AG20443 (cell line): ENCODE data around the gene WDR13.
"Not testable (repeated sequence)": the region's sequence is repeated elsewhere in the genome, so short reads cannot be mapped to it uniquely, and the experiment has no call there.

Experiments
- DNase-seq: peaks from one replicate; pipeline ENCODE4 v3.0.0; 2012; ENCODE audit warnings: low spot score, mixed read lengths

Gene WDR13

DNA sequence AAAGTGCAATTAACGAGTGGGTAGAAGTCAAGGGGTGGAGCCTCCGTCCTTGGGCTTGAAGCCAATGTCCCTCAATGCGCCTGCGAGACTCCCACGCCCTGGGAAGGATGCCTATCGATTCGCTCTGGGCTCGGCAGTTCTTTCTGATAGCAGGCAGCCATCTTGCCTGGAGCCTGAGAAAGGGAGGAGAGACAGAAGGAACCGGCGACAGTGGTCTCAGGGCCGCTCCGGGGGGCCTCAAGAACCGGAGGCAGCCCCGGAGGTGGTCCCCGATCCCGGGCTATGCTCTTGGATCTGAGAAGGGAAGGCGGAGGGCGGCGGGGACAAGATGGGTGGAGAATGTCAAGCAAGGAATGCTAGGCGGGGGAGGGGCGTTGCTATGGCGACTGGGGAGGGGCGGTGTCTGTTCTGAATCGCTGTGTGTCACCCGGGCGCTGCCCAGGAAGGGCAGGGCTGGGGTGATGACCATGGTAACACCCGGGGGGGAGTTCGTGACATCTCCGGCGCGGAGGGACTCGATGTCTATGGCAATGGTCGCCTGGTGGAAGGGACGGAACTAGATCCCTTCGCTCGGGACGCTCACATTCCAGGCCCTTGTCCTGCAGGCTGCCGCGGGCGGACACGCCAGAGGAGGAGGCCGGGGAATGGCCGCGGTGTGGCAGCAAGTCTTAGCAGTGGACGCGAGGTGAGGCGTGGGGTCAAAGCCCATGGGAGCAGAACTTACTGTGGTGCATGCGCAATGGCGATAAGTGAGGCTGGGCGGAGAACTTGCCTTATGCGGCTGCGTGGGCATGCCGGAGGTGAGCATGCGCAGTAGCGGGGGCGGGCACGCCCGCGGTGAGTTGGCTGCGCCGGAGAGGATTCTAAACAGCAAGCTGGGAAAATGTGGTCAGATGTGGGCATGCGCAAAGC lies at the start of gene WDR13:
WDR13 (plus strand) TSS at position 140 of the 912 bp plus-strand sequence; CDS start at position 645, 505 bp downstream.
- DNase-seq = peak; percentile 95

DNA sequence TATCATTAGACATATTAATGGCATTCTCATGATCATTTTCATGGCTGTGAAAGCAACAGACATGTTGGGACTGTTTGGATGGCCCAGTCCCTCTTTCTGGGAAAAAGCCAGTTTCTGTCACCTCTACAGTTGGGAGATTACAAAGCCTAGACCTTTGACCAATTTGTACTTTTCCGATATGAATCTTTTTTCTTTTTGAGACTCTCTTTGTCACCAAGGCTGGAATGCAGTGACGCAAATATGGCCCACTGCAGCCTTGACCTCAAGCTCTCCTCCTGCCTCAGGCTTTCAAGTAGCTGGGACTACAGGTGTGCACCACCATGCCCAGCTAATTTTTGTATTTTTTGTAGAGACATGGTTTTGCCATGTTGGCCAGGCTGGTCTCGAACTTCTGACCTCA lies 48.4 kb upstream of the WDR13 start:
- no peak for DNase-seq

DNA sequence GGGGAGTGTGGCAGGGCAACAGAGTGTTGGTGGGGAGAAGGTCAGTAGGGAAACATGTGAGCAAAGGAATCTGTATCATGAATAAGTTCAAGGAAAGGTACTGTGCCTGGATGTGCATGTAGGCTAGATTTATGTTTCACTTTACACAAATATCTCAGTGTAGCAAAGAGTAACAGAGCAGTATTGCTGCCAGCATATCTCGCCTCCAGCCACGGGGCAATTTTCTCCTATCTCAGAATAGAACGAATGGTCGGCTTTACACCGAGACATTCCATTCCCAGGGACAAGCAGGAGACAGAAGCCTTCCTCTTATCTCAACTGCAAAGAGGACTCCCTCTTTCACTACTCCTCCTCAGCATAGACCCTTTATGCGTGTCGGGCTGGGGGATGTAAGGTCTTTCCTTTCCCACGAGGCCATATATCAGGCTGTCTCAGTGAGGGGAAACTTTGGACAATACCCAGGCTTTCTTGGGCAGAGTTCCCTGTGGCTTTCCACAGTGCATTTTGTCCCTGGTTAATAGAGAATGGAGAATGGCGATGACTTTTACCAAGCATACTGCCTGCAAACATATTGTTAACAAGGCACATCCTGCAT lies 41.5 kb upstream of the WDR13 start:
- not testable (repeated sequence) for DNase-seq

- peak; percentile 68 for DNase-seq
Measured at GRCh38 chrX:48558271-48558670, 39.0 kb upstream of the WDR13 start.

GRCh38 chrX:48559636-48560035 lies 37.7 kb upstream of the WDR13 start:
- DNase-seq = no peak

DNA sequence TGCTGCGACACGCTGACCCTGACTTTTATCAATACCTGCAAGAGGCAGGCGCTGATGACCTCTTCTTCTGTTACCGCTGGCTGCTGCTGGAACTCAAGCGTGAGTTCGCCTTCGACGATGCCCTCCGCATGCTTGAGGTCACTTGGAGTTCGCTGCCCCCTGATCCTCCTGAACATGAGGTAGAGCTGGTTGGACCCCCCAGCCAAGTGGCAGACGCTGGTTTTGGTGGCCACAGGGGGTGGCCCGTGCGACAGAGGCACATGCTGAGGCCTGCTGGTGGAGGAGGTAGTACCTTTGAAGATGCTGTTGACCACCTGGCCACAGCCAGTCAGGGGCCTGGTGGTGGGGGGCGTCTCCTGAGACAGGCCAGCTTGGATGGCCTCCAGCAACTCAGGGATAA lies 37.2 kb upstream of the WDR13 start:
- DNase-seq = no peak

GRCh38 chrX:48560681-48561080 lies 36.6 kb upstream of the WDR13 start:
- no peak for DNase-seq

DNA sequence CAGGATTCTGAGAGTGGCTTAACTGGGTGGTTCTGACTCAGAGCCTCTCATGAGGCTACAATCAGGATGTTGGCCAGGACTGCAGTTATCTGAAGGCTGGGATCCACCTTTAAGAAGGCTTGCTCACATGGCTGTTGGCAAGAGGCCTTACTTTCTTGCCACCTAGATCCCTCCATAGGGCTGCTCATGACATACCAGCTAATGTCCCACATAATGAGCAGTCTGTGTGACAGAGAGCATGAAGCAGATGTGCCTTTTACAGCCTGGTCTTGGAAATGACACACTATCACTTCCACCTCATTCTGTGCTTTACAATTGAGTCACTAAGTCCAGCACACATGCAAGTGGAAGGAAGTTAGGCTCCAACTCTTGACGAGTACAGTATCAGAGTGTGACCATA lies 27.3 kb upstream of the WDR13 start:
- DNase-seq = peak; percentile 11

DNA sequence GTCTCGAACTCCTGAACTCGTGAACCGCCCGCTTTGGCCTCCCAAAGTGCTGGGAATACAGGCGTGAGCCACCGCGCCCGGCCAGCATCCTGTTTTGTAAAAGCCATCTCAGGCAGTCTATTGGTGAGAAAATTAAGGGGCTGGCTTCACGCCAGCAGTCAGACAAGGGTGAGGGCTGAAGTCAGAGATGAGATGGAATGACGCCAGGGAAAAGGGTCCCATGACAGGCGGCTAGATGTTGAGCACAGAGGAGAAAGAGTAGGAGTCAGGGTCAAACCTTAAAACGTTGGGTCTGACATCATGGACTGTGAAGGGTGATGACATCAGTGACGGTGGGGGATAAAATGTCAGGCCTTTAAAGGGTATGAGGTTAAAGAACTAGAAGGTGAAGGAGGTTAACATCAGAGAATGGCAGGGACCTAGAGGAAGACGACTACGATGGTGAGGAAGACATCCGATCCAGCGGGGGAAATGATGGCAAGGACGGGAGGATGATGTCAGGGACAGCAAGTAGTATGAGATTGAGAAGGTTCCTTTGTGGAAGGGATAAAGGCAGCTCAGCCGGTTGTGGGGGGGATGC lies 23.5 kb upstream of the WDR13 start:
- no peak for DNase-seq

GRCh38 chrX:48574270-48575266 lies 22.7 kb upstream of the WDR13 start, which contains the start of gene RBM3:
TSS of gene RBM3 (plus strand) at chrX:48574484. CDS start at chrX:48575181, 697 bp downstream.
- DNase-seq = peak; percentile 88

GRCh38 chrX:48575642-48576041 lies 21.6 kb upstream of the WDR13 start:
- no peak for DNase-seq

GRCh38 chrX:48576108-48576507 lies 21.2 kb upstream of the WDR13 start:
- no peak for DNase-seq

- no peak for DNase-seq
Measured at GRCh38 chrX:48578661-48579128, 18.6 kb upstream of the WDR13 start.

DNA sequence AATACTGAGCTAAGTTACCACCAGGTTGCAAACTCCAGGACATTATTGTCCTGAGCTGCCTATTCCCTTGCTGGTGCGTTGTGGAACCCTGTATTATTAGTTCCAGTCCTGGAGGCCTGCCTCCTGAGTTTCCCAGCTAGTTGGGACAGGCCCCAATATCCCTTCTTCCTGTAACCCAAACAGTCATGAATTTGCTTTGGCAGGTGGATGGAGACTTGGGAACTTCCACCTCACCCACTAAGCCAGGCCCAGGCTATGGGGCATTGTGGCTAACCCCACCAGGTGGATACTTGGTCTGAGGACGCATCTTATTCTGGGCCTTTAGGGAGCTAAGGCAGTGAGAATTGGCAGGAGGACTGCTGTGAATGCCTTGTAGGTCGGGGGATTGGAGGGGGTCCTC lies 18.0 kb upstream of the WDR13 start:
- no peak for DNase-seq

DNA sequence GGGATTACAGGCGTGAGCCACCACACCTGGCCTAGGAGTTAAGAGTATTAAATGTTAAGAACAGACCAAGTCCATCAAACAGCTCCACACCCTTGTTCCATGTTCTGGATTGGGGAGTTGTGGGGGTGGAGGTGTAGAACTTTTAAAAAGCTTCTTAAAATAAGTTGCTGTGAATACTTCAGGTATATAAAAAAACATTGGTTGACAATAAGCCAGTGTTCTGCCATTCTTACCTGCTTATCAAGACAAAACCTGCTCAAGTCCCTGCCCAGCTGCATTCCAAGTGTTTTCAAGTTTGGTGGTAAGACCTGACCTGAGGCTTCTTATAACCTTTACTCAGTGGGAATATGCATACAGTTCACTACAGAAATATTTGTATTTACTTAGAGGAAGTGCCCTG lies 16.6 kb upstream of the WDR13 start:
- no peak for DNase-seq

- no peak for DNase-seq
Measured at GRCh38 chrX:48584698-48585097, 12.6 kb upstream of the WDR13 start.

- DNase-seq = peak; percentile 0
Measured at GRCh38 chrX:48589482-48590162, 7.7 kb upstream of the WDR13 start.

- peak; percentile 0 for DNase-seq
Measured at GRCh38 chrX:48590203-48591103, 6.8 kb upstream of the WDR13 start.

DNA sequence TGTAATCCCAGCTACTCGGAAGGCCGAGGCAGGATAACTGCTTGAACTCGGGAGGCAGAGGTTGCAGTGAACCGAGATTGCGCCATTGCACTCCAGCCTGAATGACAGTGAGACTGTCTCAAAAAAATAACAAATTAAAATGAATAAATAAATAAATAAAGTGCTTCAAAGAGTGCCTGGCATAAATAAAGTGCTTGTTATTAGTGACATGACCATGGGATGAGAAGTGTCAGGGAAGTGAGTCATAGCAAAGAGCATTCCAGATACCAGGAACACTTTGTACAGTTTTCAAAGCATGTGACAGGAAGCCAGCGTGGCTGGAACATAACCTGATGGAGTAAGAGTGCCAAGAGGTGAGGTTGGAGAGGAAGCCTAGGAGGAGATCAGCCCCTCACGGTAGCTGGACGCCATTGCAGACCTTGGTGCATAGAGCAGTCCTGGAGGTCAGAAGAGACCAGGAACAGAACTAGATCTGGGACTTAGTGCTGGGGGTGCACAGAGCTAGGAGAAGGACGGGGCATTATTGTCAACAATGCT lies 6.0 kb upstream of the WDR13 start:
- peak; percentile 21 for DNase-seq

DNA sequence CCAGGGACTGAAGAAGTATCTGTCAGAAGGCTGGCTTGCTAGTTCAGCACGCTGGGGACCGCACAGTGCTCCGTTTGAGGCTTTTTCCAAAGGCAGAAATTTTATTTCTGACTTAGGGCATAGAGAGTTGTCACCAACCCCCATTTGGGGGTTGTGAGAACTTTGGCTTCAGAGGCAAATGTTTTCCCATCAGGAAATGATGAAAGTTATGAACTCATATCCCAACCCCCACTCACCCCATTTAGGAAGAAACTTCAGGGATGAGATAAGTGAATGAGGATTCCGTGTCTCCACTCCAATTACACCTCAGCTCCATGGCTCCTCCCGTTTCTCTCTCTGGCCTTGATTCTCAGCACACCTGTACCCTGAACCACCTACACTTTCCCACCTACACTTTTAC lies 4.3 kb upstream of the WDR13 start:
- DNase-seq = no peak
